ENCODE results near the gene POLR2F. TPM values are rescaled to one million over a fixed set of nuclear protein-coding genes. Genes with fewer than 3 reads are reported as not detected.

POLR2F gene
- total RNA-seq, 1 experiment from 2014 or later = 138 TPM

DNA sequence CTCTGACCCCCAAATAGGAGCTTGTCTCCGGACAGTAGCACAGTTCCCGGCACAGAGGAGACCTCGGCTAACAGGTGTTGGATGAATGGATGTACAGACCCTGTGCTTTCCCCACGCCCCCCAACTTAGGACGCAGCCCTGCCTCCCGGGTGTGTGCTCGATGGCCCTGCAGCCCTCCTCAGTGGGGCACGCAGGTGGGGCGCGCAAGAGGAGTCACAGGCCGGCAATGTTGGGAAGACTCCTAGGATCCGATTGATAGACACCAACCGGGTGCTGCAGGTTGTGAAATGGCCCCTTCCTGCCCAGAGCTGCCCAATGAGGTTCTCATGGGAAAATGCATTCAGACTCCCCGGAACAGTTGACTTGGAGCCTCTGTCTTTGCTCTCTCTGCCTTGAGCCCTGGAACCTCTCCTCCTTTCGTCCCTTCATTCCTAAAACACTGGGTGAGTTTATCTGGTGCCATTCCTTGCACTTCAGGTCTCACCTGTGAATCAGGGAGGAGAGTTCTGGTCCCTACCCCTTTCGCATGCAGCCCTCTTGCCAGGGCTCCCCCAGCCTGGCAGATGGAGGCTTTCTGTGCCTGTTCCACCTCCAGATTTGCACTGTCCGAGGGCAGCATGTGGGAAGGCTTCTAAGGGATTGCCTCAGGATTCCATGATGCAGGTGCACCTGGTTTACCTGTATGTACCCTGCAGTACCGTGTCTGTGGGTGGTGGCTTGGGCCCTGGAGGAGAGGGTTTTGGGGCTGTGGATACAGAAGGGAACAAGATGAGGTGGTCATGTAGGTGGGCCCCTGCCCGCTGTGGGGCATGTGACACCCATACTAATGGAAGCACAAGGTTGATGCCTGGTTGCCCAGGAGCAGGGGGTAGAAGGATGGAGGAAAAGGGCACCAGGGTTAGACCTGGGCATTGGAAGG is 46.2 kb upstream of the POLR2F start:
- ATAC-seq (no peak), DNase-seq (ENCODE audit: low spot score) (no peak)
- Mint-ChIP-seq H3K9me3 (no peaks in the 10 kb centered on the region), H3K27me3 (ENCODE audit: low read depth) (no peaks in the 10 kb centered on the region), H3K36me3 (0 out of 2 replicates have a peak, but pooled peaks cover 2% of the 10 kb centered on the region), H3K4me3 (peak overlapping the region; percentile 76), H3K27ac (peak overlapping the region; percentile 19; the same call in 1 of the 2 replicates), H3K4me1 (peaks cover 49% of the 10 kb centered on the region)
- ChIA-PET CTCF (interaction anchor here (2.0 to 3.2 kb wide), 4 partner anchors 15 to 90 kb away, joined by 7 to 13 read pairs (median 10); no protein-coding TSS in a partner anchor), POLR2A (no interaction called here)
- TF ChIP-seq OVOL2 (CRISPR knock-in tag; IDR thresholded peaks at IDR 0.05; ENCODE audit: borderline replicate concordance) (no peak), ZNF671 (CRISPR knock-in tag; IDR thresholded peaks at IDR 0.05) (no peak), MYBL2 (CRISPR knock-in tag; IDR thresholded peaks at IDR 0.05) (no peak), NFYB (CRISPR knock-in tag; conservative IDR thresholded peaks at IDR 0.05; ENCODE audit: low read depth) (no peak), SP1 (CRISPR knock-in tag; conservative IDR thresholded peaks at IDR 0.05) (no peak)
- TF ChIP-seq, protein P1, sequence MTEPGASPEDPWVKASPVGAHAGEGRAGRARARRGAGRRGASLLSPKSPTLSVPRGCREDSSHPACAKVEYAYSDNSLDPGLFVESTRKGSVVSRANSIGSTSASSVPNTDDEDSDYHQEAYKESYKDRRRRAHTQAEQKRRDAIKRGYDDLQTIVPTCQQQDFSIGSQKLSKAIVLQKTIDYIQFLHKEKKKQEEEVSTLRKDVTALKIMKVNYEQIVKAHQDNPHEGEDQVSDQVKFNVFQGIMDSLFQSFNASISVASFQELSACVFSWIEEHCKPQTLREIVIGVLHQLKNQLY (CRISPR knock-in tag; IDR thresholded peaks at IDR 0.05) = no peak
- TF ChIP-seq, protein P2, sequence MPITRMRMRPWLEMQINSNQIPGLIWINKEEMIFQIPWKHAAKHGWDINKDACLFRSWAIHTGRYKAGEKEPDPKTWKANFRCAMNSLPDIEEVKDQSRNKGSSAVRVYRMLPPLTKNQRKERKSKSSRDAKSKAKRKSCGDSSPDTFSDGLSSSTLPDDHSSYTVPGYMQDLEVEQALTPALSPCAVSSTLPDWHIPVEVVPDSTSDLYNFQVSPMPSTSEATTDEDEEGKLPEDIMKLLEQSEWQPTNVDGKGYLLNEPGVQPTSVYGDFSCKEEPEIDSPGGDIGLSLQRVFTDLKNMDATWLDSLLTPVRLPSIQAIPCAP (CRISPR knock-in tag; IDR thresholded peaks at IDR 0.05) = no peak
- TF ChIP-seq, protein P3, sequence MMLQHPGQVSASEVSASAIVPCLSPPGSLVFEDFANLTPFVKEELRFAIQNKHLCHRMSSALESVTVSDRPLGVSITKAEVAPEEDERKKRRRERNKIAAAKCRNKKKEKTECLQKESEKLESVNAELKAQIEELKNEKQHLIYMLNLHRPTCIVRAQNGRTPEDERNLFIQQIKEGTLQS (CRISPR knock-in tag; conservative IDR thresholded peaks at IDR 0.05) = no peak

DNA sequence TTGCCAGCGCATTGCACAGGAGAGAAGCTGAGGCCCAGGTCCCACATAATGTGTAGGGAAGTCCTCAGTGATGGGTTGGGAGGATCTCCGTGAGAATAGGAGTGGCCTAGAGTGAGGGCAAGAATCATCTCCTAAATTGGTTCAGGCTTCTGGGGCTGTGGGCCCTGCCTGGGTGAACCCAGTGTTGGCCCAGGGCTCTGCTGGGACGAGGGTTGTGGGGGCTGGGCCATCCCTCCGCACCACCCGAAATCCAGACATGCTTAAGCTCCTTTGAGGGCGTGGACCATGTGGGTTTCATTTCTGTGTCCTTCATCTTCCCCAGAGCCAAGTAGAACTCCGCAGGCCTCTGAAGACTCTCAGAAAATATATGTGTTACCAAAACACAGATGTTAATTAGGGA is 43.7 kb upstream of the POLR2F start:
- DNase-seq (ENCODE audit: low spot score) = no peak
- ChIA-PET POLR2A (no interaction called here), CTCF (interaction anchor here (1.6 kb wide), 1 partner anchor 46 kb away, joined by 6 read pairs; no protein-coding TSS in a partner anchor)
- H3K4me3 Mint-ChIP-seq = no peak overlapping the region
- H3K27me3 Mint-ChIP-seq (ENCODE audit: low read depth) = no peaks in the 10 kb centered on the region
- peak overlapping the region; percentile 92 for H3K27ac Mint-ChIP-seq
- H3K36me3 Mint-ChIP-seq = peaks cover 8% of the 10 kb centered on the region
- no peaks in the 10 kb centered on the region for H3K9me3 Mint-ChIP-seq
- ATAC-seq = no peak
- H3K4me1 Mint-ChIP-seq = peaks cover 49% of the 10 kb centered on the region
- TF ChIP-seq JAZF1 (CRISPR knock-in tag; IDR thresholded peaks at IDR 0.05) (no peak), ZNF317 (CRISPR knock-in tag; IDR thresholded peaks at IDR 0.05; ENCODE audit: borderline replicate concordance, low read depth) (no peak), ZNF232 (CRISPR knock-in tag; IDR thresholded peaks at IDR 0.05) (no peak), TP53 (CRISPR knock-in tag; IDR thresholded peaks at IDR 0.05) (no peak), GRHL2 (CRISPR knock-in tag; IDR thresholded peaks at IDR 0.05; ENCODE audit: insufficient replicate concordance, severe bottlenecking) (no peak), NR2C2 (CRISPR knock-in tag; IDR thresholded peaks at IDR 0.05) (no peak)
- TF ChIP-seq, protein P4, sequence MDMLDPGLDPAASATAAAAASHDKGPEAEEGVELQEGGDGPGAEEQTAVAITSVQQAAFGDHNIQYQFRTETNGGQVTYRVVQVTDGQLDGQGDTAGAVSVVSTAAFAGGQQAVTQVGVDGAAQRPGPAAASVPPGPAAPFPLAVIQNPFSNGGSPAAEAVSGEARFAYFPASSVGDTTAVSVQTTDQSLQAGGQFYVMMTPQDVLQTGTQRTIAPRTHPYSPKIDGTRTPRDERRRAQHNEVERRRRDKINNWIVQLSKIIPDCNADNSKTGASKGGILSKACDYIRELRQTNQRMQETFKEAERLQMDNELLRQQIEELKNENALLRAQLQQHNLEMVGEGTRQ (CRISPR knock-in tag; IDR thresholded peaks at IDR 0.05) = no peak
- TF ChIP-seq, protein P5, sequence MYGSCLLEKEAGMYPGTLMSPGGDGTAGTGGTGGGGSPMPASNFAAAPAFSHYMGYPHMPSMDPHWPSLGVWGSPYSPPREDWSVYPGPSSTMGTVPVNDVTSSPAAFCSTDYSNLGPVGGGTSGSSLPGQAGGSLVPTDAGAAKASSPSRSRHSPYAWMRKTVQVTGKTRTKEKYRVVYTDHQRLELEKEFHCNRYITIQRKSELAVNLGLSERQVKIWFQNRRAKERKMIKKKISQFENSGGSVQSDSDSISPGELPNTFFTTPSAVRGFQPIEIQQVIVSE (CRISPR knock-in tag; IDR thresholded peaks at IDR 0.05; ENCODE audit: borderline replicate concordance) = no peak
- TF ChIP-seq, protein P6, sequence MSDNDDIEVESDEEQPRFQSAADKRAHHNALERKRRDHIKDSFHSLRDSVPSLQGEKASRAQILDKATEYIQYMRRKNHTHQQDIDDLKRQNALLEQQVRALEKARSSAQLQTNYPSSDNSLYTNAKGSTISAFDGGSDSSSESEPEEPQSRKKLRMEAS (CRISPR knock-in tag; IDR thresholded peaks at IDR 0.05) = no peak
- TF ChIP-seq, protein P7, sequence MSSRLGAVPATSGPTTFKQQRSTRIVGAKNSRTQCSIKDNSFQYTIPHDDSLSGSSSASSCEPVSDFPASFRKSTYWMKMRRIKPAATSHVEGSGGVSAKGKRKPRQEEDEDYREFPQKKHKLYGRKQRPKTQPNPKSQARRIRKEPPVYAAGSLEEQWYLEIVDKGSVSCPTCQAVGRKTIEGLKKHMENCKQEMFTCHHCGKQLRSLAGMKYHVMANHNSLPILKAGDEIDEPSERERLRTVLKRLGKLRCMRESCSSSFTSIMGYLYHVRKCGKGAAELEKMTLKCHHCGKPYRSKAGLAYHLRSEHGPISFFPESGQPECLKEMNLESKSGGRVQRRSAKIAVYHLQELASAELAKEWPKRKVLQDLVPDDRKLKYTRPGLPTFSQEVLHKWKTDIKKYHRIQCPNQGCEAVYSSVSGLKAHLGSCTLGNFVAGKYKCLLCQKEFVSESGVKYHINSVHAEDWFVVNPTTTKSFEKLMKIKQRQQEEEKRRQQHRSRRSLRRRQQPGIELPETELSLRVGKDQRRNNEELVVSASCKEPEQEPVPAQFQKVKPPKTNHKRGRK (CRISPR knock-in tag; IDR thresholded peaks at IDR 0.05; ENCODE audit: borderline replicate concordance) = no peak
- TF ChIP-seq, protein P8, sequence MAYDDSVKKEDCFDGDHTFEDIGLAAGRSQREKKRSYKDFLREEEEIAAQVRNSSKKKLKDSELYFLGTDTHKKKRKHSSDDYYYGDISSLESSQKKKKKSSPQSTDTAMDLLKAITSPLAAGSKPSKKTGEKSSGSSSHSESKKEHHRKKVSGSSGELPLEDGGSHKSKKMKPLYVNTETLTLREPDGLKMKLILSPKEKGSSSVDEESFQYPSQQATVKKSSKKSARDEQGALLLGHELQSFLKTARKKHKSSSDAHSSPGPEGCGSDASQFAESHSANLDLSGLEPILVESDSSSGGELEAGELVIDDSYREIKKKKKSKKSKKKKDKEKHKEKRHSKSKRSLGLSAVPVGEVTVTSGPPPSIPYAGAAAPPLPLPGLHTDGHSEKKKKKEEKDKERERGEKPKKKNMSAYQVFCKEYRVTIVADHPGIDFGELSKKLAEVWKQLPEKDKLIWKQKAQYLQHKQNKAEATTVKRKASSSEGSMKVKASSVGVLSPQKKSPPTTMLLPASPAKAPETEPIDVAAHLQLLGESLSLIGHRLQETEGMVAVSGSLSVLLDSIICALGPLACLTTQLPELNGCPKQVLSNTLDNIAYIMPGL (CRISPR knock-in tag; IDR thresholded peaks at IDR 0.05) = no peak
- TF ChIP-seq, protein P9, sequence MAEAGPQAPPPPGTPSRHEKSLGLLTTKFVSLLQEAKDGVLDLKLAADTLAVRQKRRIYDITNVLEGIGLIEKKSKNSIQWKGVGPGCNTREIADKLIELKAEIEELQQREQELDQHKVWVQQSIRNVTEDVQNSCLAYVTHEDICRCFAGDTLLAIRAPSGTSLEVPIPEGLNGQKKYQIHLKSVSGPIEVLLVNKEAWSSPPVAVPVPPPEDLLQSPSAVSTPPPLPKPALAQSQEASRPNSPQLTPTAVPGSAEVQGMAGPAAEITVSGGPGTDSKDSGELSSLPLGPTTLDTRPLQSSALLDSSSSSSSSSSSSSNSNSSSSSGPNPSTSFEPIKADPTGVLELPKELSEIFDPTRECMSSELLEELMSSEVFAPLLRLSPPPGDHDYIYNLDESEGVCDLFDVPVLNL (CRISPR knock-in tag; IDR thresholded peaks at IDR 0.05; ENCODE audit: borderline replicate concordance, low read depth) = no peak
- TF ChIP-seq, protein P2 (CRISPR knock-in tag; IDR thresholded peaks at IDR 0.05) = no peak

Data from WTC11 (cell line).